ENCODE data around the gene NUPR1. TPM values are rescaled to one million over a fixed set of nuclear protein-coding genes. Genes with fewer than 3 reads are reported as not detected.

NUPR1 gene
- total and polyA plus RNA-seq, 2 of the 13 experiments (the other 11 are each of a cell fraction or from before 2014, with no cell fraction given) = 18.0 to 25.6 TPM

DNA sequence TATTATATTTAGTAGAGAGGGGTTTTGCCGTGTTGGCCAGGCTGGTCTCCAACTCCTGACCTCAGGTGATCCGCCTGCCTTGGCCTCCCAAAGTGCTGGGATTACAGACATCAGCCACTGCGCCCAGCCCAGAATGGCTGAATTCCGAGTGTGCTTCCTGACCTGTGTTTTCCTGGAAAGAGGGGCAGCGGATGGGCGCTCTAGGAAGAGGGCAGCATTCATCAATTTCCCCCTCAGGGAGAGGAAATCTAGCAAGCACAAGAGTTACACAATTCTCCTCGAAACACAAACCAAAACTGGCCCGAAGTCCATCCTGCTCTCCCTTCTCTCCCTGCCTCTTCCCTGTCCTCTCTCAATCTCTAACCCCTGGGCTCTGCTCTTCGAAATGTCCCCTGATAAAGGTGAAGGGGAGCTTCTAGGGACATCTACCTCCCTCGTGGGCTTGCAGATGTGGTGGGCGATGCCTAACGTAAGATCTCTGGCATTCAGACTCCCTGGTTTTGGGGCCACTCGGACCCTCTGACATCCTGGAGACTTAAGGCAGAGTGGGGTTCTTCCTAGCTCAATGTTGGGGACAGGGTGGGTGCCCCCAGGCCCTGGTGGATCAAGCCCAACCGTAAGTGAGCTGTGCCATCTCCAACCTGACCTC is 33.2 kb downstream of the NUPR1 start (continued):
- TF ChIP-seq, protein P1, sequence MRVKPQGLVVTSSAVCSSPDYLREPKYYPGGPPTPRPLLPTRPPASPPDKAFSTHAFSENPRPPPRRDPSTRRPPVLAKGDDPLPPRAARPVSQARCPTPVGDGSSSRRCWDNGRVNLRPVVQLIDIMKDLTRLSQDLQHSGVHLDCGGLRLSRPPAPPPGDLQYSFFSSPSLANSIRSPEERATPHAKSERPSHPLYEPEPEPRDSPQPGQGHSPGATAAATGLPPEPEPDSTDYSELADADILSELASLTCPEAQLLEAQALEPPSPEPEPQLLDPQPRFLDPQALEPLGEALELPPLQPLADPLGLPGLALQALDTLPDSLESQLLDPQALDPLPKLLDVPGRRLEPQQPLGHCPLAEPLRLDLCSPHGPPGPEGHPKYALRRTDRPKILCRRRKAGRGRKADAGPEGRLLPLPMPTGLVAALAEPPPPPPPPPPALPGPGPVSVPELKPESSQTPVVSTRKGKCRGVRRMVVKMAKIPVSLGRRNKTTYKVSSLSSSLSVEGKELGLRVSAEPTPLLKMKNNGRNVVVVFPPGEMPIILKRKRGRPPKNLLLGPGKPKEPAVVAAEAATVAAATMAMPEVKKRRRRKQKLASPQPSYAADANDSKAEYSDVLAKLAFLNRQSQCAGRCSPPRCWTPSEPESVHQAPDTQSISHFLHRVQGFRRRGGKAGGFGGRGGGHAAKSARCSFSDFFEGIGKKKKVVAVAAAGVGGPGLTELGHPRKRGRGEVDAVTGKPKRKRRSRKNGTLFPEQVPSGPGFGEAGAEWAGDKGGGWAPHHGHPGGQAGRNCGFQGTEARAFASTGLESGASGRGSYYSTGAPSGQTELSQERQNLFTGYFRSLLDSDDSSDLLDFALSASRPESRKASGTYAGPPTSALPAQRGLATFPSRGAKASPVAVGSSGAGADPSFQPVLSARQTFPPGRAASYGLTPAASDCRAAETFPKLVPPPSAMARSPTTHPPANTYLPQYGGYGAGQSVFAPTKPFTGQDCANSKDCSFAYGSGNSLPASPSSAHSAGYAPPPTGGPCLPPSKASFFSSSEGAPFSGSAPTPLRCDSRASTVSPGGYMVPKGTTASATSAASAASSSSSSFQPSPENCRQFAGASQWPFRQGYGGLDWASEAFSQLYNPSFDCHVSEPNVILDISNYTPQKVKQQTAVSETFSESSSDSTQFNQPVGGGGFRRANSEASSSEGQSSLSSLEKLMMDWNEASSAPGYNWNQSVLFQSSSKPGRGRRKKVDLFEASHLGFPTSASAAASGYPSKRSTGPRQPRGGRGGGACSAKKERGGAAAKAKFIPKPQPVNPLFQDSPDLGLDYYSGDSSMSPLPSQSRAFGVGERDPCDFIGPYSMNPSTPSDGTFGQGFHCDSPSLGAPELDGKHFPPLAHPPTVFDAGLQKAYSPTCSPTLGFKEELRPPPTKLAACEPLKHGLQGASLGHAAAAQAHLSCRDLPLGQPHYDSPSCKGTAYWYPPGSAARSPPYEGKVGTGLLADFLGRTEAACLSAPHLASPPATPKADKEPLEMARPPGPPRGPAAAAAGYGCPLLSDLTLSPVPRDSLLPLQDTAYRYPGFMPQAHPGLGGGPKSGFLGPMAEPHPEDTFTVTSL (CRISPR knock-in tag; IDR thresholded peaks at IDR 0.05; ENCODE audit: borderline replicate concordance) = peak; percentile 72; the same call in 1 of the 2 replicates
- TF ChIP-seq, protein P2, sequence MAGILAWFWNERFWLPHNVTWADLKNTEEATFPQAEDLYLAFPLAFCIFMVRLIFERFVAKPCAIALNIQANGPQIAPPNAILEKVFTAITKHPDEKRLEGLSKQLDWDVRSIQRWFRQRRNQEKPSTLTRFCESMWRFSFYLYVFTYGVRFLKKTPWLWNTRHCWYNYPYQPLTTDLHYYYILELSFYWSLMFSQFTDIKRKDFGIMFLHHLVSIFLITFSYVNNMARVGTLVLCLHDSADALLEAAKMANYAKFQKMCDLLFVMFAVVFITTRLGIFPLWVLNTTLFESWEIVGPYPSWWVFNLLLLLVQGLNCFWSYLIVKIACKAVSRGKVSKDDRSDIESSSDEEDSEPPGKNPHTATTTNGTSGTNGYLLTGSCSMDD (CRISPR knock-in tag; IDR thresholded peaks at IDR 0.05) = no peak
- TF ChIP-seq CENPT (CRISPR knock-in tag; IDR thresholded peaks at IDR 0.05; ENCODE audit: low read depth) (0 out of 2 replicates have a peak, but pooled peaks have one; percentile 22), KDM1A (CRISPR knock-in tag; IDR thresholded peaks at IDR 0.05) (peak; percentile 54; the same call in 1 of the 2 replicates), TCF12 (IDR thresholded peaks at IDR 0.05) (no peak), TCF12 (CRISPR knock-in tag; IDR thresholded peaks at IDR 0.05) (no peak), ZNF460 (CRISPR knock-in tag; IDR thresholded peaks at IDR 0.05; ENCODE audit: borderline replicate concordance) (peak; percentile 41; the same call in 1 of the 2 replicates), KMT2B (CRISPR knock-in tag; IDR thresholded peaks at IDR 0.05) (no peak), MAFF (IDR thresholded peaks at IDR 0.05; ENCODE audit: low read depth, low read length) (no peak), ERF (CRISPR knock-in tag; IDR thresholded peaks at IDR 0.05) (peak; percentile 92), ZKSCAN5 (CRISPR knock-in tag; IDR thresholded peaks at IDR 0.05) (no peak), KAT2B (IDR thresholded peaks at IDR 0.05; ENCODE audit: borderline replicate concordance, low read depth, low read length) (no peak), ZNF674 (CRISPR knock-in tag; IDR thresholded peaks at IDR 0.05; ENCODE audit: low read depth) (no peak), ZNF615 (CRISPR knock-in tag; IDR thresholded peaks at IDR 0.05; ENCODE audit: borderline replicate concordance) (no peak), U2AF1 (optimal IDR thresholded peaks at IDR 0.05; ENCODE audit: low read depth, low read length) (no peak)
- TF ChIP-seq, protein P3, sequence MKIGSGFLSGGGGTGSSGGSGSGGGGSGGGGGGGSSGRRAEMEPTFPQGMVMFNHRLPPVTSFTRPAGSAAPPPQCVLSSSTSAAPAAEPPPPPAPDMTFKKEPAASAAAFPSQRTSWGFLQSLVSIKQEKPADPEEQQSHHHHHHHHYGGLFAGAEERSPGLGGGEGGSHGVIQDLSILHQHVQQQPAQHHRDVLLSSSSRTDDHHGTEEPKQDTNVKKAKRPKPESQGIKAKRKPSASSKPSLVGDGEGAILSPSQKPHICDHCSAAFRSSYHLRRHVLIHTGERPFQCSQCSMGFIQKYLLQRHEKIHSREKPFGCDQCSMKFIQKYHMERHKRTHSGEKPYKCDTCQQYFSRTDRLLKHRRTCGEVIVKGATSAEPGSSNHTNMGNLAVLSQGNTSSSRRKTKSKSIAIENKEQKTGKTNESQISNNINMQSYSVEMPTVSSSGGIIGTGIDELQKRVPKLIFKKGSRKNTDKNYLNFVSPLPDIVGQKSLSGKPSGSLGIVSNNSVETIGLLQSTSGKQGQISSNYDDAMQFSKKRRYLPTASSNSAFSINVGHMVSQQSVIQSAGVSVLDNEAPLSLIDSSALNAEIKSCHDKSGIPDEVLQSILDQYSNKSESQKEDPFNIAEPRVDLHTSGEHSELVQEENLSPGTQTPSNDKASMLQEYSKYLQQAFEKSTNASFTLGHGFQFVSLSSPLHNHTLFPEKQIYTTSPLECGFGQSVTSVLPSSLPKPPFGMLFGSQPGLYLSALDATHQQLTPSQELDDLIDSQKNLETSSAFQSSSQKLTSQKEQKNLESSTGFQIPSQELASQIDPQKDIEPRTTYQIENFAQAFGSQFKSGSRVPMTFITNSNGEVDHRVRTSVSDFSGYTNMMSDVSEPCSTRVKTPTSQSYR (CRISPR knock-in tag; IDR thresholded peaks at IDR 0.05; ENCODE audit: borderline replicate concordance) = 0 out of 2 replicates have a peak, but pooled peaks have one; percentile 45
- TF ChIP-seq, protein P4, sequence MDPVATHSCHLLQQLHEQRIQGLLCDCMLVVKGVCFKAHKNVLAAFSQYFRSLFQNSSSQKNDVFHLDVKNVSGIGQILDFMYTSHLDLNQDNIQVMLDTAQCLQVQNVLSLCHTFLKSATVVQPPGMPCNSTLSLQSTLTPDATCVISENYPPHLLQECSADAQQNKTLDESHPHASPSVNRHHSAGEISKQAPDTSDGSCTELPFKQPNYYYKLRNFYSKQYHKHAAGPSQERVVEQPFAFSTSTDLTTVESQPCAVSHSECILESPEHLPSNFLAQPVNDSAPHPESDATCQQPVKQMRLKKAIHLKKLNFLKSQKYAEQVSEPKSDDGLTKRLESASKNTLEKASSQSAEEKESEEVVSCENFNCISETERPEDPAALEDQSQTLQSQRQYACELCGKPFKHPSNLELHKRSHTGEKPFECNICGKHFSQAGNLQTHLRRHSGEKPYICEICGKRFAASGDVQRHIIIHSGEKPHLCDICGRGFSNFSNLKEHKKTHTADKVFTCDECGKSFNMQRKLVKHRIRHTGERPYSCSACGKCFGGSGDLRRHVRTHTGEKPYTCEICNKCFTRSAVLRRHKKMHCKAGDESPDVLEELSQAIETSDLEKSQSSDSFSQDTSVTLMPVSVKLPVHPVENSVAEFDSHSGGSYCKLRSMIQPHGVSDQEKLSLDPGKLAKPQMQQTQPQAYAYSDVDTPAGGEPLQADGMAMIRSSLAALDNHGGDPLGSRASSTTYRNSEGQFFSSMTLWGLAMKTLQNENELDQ (CRISPR knock-in tag; IDR thresholded peaks at IDR 0.05; ENCODE audit: borderline replicate concordance) = no peak
